Testis (tissue), 2 donors: ENCODE measurements around the gene MRNIP.

Experiments used
- POLR2A ChIP-seq: fragments of 450-650 bp; IDR thresholded peaks from one replicate; pipeline ENCODE4 v1.6.1; 2017; ENCODE audit warnings: antibody characterized with exemption, mild to moderate bottlenecking, moderate library complexity
- TF ChIP-seq, protein P1 (sequence below), 3 experiments: fragments of 450-650 bp in 2 of 3; fragments of 200-600 bp in 1 of 3; sonication (generic) in 1 of 3; IDR thresholded peaks; one replicate each; pipeline ENCODE4 v1.5.1; 2016 to 2019; ENCODE audit warnings: antibody characterized with exemption in 3 of 3, mild to moderate bottlenecking in 2 of 3, moderate library complexity in 1 of 3

DNA sequence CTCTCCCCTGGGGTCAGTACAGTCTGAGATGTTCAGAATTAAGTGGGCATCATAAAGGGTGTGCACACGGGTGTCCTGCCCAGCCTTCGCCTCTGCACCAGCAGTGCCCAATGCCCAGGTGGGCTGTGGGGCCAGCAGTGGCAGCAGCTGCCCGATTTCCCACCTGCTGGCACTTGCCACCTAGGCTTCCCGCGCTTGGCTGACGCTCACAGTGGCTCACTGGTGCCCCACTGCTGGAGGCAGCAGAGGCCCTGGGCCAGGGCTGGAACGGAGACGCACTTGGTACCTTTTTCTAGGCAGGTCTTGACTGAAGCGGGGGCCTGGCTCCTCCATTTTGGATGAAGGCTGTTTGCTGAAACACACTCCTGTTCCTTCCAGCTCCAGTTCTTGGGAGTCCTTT lies 17.0 kb downstream of the MRNIP start:
- TF ChIP-seq, protein P1, sequence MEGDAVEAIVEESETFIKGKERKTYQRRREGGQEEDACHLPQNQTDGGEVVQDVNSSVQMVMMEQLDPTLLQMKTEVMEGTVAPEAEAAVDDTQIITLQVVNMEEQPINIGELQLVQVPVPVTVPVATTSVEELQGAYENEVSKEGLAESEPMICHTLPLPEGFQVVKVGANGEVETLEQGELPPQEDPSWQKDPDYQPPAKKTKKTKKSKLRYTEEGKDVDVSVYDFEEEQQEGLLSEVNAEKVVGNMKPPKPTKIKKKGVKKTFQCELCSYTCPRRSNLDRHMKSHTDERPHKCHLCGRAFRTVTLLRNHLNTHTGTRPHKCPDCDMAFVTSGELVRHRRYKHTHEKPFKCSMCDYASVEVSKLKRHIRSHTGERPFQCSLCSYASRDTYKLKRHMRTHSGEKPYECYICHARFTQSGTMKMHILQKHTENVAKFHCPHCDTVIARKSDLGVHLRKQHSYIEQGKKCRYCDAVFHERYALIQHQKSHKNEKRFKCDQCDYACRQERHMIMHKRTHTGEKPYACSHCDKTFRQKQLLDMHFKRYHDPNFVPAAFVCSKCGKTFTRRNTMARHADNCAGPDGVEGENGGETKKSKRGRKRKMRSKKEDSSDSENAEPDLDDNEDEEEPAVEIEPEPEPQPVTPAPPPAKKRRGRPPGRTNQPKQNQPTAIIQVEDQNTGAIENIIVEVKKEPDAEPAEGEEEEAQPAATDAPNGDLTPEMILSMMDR (IDR thresholded peaks at IDR 0.05), result no peak
- no peak for TF ChIP-seq POLR2A
